Mucosa of stomach (tissue), 1 donor: ENCODE data around the gene ARFRP1.
A peak's percentile ranks its signal among the peaks of the same experiment; 100 is the strongest.

Source experiments
- H3K27me3 ChIP-seq: one replicate; pipeline ENCODE4 v1.7.0; 2013; ENCODE audit warnings: mild to moderate bottlenecking, low read length; ENCODE audit not compliant: control insufficient read depth, insufficient read depth
- H3K36me3 ChIP-seq: one replicate; pipeline ENCODE4 v1.7.0; 2013; ENCODE audit warnings: low read length; ENCODE audit not compliant: control insufficient read depth, insufficient read depth
- H3K4me1 ChIP-seq: one replicate; pipeline ENCODE4 v1.7.0; 2013; ENCODE audit warnings: mild to moderate bottlenecking, low read length; ENCODE audit not compliant: control insufficient read depth, insufficient read depth
- H3K4me3 ChIP-seq: one replicate; pipeline ENCODE4 v1.7.0; 2013; ENCODE audit warnings: low read length
- H3K9ac ChIP-seq: one replicate; pipeline ENCODE4 v1.7.0; 2013; ENCODE audit warnings: mild to moderate bottlenecking, low read length, moderate library complexity
- H3K9me3 ChIP-seq: one replicate; pipeline ENCODE4 v1.7.0; 2013; ENCODE audit warnings: mild to moderate bottlenecking, low read length, moderate library complexity; ENCODE audit not compliant: control insufficient read depth
- donor health status: Pancreatic carcinoma.

ARFRP1 gene

DNA sequence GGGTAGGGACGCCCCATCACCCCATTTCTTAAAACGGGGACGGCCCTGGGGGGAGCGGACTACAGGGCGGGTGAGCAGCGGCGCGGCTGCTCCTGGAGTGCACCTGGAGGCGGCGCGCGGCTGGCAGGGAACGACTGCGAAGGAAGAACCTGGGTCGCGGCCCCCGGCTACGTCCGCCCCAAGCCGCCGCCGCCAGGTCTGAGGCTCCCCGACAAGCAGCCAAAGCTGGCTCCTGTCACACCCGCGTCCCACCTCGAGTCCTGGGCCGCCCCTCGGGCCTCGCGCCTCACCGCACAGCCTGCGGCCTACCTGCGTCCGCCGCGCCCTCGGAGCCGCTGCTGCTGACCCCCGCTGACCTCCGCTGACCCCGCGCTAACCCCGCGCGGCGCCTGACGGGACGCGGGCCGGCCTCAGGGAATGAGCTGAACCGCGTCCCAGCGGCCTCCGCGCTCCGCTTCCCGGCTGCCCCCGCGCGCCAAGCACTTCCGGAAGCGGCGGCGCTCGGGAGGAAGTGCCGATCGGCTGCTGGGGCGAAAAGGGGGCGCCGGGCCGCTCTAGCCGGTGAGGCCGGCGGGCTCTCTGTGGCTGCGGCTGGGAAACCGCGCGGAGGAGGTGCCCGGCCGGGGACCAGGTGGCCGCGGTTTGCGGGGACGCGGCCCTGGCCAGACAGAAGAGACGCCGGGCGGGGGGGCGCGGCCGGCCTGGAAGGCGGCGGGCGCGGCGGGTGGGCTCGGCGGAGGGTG lies at the start of gene ARFRP1, which contains the start of gene ZGPAT:
Gene ARFRP1, minus strand, starts transcription at position 419 of the 743 bp plus-strand sequence. CDS start 885 bp downstream, outside the sequence.
Gene ZGPAT, plus strand, starts transcription at position 482 of the 743 bp plus-strand sequence. CDS start 542 bp downstream, outside the sequence.
- peaks cover 6% of the 10 kb centered on the region for H3K36me3 ChIP-seq

GRCh38 chr20:63756648-63756991 lies 48.8 kb upstream of the ARFRP1 start:
- Histone ChIP-seq H3K4me1 (no peaks in the 10 kb centered on the region), H3K36me3 (no peaks in the 10 kb centered on the region), H3K9ac (no peak overlapping the region), H3K9me3 (no peaks in the 10 kb centered on the region), H3K4me3 (no peak overlapping the region), H3K27me3 (no peaks in the 10 kb centered on the region)

More for the DNA sequence above, at the start of gene ARFRP1, which contains the start of gene ZGPAT:
- Histone ChIP-seq H3K4me1 (peaks cover 16% of the 10 kb centered on the region), H3K4me3 (peak within 1 kb of the TSS; percentile 71), H3K9me3 (no peaks in the 10 kb centered on the region), H3K9ac (peak within 1 kb of the TSS; percentile 80), H3K27me3 (no peaks in the 10 kb centered on the region)

GRCh38 chr20:63755933-63756647 lies 48.3 kb upstream of the ARFRP1 start:
- Histone ChIP-seq H3K4me3 (no peak overlapping the region), H3K4me1 (no peaks in the 10 kb centered on the region), H3K27me3 (no peaks in the 10 kb centered on the region), H3K9ac (no peak overlapping the region), H3K9me3 (no peaks in the 10 kb centered on the region), H3K36me3 (no peaks in the 10 kb centered on the region)

DNA sequence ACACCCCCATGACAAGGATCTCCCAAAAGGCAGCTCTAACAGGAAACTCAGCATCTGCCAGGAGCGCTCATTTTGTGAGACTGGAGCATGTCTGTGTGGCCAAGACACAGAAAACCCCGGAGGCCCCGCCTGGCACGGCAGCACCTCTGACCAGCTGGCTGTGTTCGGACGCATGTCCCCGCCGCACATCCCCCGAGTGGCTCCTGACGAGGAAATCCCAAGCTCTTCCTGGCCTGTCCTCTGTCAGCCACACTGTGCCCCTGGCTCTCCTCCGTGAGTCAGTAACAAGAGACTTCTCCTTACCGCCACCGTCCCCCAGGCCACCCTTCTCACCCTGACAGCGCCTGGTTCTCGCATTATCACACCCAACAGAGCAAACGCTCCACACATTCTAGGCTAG lies 46.2 kb upstream of the ARFRP1 start:
- no peak overlapping the region for H3K4me3 ChIP-seq
- no peaks in the 10 kb centered on the region for H3K4me1 ChIP-seq
- no peaks in the 10 kb centered on the region for H3K9me3 ChIP-seq
- H3K36me3 ChIP-seq: no peaks in the 10 kb centered on the region
- no peak overlapping the region for H3K9ac ChIP-seq
- no peaks in the 10 kb centered on the region for H3K27me3 ChIP-seq

DNA sequence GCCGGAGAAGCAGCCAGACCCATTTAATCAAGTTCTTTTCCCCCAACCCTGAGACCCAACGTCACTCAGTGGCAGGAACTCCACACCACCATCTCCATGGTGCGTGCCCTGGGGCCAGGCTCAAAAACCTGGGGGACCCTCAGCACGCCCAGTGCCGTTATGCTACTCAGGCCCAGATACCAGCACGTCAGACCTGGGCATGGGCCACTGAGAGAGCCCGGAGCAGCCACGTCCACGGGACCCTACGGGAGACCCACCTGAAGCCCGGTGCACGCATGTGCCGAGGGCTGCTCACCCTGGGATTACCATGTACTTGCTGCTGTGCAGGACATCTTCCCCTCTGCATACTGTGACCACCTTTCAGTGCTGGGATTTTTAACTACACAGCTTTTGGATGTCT lies 45.6 kb upstream of the ARFRP1 start:
- Histone ChIP-seq H3K36me3 (no peaks in the 10 kb centered on the region), H3K9me3 (no peaks in the 10 kb centered on the region), H3K4me3 (no peak overlapping the region), H3K27me3 (no peaks in the 10 kb centered on the region), H3K9ac (no peak overlapping the region), H3K4me1 (no peaks in the 10 kb centered on the region)

GRCh38 chr20:63752411-63753101 lies 44.8 kb upstream of the ARFRP1 start:
- Histone ChIP-seq H3K9me3 (no peaks in the 10 kb centered on the region), H3K4me1 (no peaks in the 10 kb centered on the region), H3K36me3 (no peaks in the 10 kb centered on the region), H3K4me3 (no peak overlapping the region), H3K27me3 (no peaks in the 10 kb centered on the region), H3K9ac (no peak overlapping the region)

DNA sequence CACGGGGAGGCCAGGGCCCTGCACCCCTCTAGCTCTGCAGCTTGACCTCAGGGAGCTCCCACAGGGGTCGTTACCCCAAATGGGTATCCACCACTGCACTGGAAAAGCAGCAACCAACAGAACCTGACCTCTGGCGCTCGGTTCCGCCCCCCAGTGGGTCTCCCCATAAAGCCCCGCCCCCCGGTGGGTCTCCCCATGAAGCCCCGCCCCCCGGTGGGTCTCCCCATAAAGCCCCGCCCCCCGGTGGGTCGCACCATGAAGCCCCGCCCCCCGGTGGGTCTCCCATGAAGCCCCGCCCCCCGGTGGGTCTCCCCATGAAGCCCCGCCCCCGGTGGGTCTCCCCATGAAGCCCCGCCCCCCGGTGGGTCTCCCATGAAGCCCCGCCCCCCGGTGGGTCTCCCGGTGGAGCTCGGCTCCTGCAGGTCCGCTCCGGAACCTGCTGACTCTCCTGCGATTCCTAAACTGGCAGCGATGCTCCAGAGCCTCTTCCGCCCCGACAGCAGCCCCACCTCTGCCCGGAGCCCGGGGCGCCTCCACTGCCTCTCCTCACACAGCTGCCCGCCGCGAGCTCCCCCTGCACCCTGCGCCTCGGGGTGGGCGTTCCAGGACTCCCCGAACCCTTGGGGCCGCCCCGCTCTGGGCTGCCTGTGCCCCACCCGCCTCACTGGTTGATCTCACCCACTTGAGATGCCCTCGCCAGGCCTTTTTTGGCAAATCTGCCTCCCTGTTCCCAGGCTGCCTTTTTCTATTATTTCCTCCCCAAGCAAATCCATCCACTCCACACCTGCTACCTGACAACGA lies 43.9 kb upstream of the ARFRP1 start:
- H3K36me3 ChIP-seq: no peaks in the 10 kb centered on the region
- no peaks in the 10 kb centered on the region for H3K27me3 ChIP-seq
- H3K9me3 ChIP-seq: no peaks in the 10 kb centered on the region
- H3K4me1 ChIP-seq: no peaks in the 10 kb centered on the region
- no peak overlapping the region for H3K4me3 ChIP-seq
- no peak overlapping the region for H3K9ac ChIP-seq

DNA sequence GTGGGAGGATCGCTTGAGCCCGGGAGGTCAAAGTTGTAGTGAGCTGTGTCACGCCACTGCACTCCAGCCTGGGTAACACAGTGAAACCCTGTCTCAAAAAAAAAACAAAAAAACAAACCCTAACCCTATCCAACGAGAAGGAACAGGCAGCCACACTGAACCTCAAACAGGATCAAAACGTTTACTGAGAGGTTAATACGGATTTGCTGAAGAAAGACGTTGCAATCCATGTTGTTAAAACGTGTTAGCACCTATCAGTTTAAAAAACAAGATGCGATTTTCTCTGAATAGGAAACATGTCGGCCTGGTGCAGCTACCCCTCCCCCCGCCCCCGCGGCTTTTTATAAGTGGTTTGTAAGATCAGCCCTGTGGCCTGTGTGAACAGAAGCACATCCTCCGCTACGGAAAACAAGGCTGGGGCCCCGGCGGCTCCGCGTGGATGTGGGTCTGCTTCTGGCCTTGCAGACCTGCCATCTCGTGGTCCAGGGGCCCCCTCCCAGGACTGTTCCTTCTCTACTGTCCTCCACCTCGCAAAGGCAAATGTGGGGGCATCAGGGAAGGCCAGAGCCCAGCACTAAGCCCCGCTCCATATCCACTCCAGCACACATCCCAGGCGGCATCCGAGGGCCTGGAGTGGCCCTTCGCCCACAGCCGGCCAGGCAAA lies 43.2 kb upstream of the ARFRP1 start:
- no peaks in the 10 kb centered on the region for H3K9me3 ChIP-seq
- H3K27me3 ChIP-seq: no peaks in the 10 kb centered on the region
- H3K4me3 ChIP-seq: no peak overlapping the region
- no peaks in the 10 kb centered on the region for H3K4me1 ChIP-seq
- no peak overlapping the region for H3K9ac ChIP-seq
- H3K36me3 ChIP-seq: no peaks in the 10 kb centered on the region

DNA sequence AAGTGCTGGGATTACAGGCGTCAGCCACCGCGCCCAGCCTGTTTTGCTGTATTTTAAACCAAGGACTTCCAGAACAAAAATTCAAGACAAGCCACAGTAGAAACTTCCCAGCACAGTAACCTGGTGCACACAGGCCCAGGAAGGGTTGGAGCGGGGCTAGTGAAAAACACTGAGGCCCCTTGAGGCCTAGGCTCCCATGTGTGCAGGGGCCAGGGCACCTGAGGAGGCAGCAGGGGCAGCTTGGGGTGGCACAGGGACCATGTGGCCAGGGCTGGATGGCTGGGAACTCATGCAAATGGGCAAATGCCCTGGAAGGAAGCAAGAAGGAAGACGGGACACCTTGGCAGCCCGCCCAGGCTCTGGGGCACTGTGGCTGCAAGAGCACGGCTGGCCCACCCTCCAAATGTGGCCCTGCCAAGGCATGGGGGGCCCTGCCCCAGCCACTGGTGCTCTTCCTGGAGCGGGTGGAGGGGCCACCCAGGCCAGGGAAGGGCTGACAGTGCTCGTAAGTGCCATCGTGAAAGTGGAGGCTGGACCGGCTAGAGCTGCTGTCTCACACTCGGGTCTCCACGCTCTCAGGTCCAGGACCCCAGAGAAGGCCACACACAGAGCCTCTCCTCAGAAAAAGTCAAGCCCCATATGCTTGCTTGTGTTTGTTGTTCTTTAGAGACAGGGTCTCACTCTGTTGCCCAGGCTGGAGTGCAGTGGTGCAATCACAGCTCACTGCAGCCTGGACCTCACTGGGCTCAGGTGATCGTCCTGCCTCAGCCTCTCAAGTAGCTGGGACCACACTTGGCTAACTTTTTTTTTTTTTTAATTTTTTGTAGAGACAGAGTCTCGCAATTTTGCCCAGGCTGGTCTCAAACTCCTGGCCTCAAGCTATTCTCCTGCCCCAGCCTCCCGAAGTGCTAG lies 42.1 kb upstream of the ARFRP1 start:
- Histone ChIP-seq H3K4me3 (no peak overlapping the region), H3K4me1 (no peaks in the 10 kb centered on the region), H3K9me3 (no peaks in the 10 kb centered on the region), H3K9ac (no peak overlapping the region), H3K27me3 (no peaks in the 10 kb centered on the region), H3K36me3 (no peaks in the 10 kb centered on the region)

GRCh38 chr20:63748934-63749270 lies 41.1 kb upstream of the ARFRP1 start:
- Histone ChIP-seq H3K27me3 (no peaks in the 10 kb centered on the region), H3K4me3 (no peak overlapping the region), H3K36me3 (no peaks in the 10 kb centered on the region), H3K9me3 (no peaks in the 10 kb centered on the region), H3K9ac (no peak overlapping the region), H3K4me1 (no peaks in the 10 kb centered on the region)
